ENCODE data around the gene EEF1A2. TPM values are rescaled to one million over a fixed set of nuclear protein-coding genes. Genes with fewer than 3 reads are reported as not detected.

Gene EEF1A2
- polyA plus RNA-seq, 12 donors: 241 to 1,389 (median 612) TPM

Other genes starting within 250 kb of the EEF1A2 start
- gene NKAIN4, start 244.6 kb downstream of the EEF1A2 start, polyA plus RNA-seq (ENCODE audit: insufficient read length in 12 of 12): 10 to 100 TPM in 11 of 12 donors, not detected in 1; 15.3 to 34.7 (median 26.2) TPM
- gene ARFGAP1, start 226.3 kb downstream of the EEF1A2 start, polyA plus RNA-seq (ENCODE audit: insufficient read length in 12 of 12): 100 to 1,000 TPM in 1 of 12 donors, 10 to 100 TPM in 10, not detected in 1; 60.2 to 117 (median 69.1) TPM
- gene COL20A1, start 205.9 kb downstream of the EEF1A2 start, polyA plus RNA-seq (ENCODE audit: insufficient read length in 12 of 12): 10 to 100 TPM in 2 of 12 donors, 1 to 10 TPM in 9, not detected in 1; 2.9 to 12.9 (median 4.7) TPM
- gene CHRNA4, start 137.7 kb downstream of the EEF1A2 start, polyA plus RNA-seq (ENCODE audit: insufficient read length in 12 of 12): 1 to 10 TPM in 6 of 12 donors, under 1 TPM in 4, not detected in 2; 0.22 to 2.5 (median 1.1) TPM
- 1 to 10 TPM in 11 of 12 donors, not detected in 1; 1.6 to 5.4 (median 2.9) TPM for gene KCNQ2, start 26.4 kb downstream of the EEF1A2 start, polyA plus RNA-seq (ENCODE audit: insufficient read length in 12 of 12)
- gene PPDPF, start 21.7 kb upstream of the EEF1A2 start, polyA plus RNA-seq (ENCODE audit: insufficient read length in 12 of 12): 1,000 to 10,000 TPM in 1 of 12 donors, 100 to 1,000 TPM in 11; 125 to 1,559 (median 193) TPM
- 1 to 10 TPM in 1 of 12 donors, under 1 TPM in 9, not detected in 2; 0.14 to 1.4 (median 0.35) TPM for gene PTK6, start 38.3 kb upstream of the EEF1A2 start, polyA plus RNA-seq (ENCODE audit: insufficient read length in 12 of 12)
- under 1 TPM in 1 of 12 donors, not detected in 11; 0.08 TPM for gene SRMS, start 48.7 kb upstream of the EEF1A2 start, polyA plus RNA-seq (ENCODE audit: insufficient read length in 12 of 12)
- gene FNDC11, start 55.1 kb upstream of the EEF1A2 start, polyA plus RNA-seq (ENCODE audit: insufficient read length in 12 of 12): under 1 TPM in 8 of 12 donors, not detected in 4; 0.07 to 0.81 (median 0.17) TPM
- gene HELZ2, start 75.2 kb upstream of the EEF1A2 start, polyA plus RNA-seq (ENCODE audit: insufficient read length in 12 of 12): 10 to 100 TPM in 3 of 12 donors, 1 to 10 TPM in 8, not detected in 1; 4.3 to 18.8 (median 6.4) TPM
- gene GMEB2, start 128.0 kb upstream of the EEF1A2 start, polyA plus RNA-seq (ENCODE audit: insufficient read length in 12 of 12): 10 to 100 TPM in 1 of 12 donors, 1 to 10 TPM in 10, not detected in 1; 5.8 to 11.0 (median 7.1) TPM
- 10 to 100 TPM in 9 of 12 donors, 1 to 10 TPM in 2, not detected in 1; 8.8 to 48.5 (median 11.5) TPM for gene STMN3, start 154.3 kb upstream of the EEF1A2 start, polyA plus RNA-seq (ENCODE audit: insufficient read length in 12 of 12)
- gene RTEL1, start 159.2 kb upstream of the EEF1A2 start, polyA plus RNA-seq (ENCODE audit: insufficient read length in 12 of 12): 10 to 100 TPM in 7 of 12 donors, 1 to 10 TPM in 4, not detected in 1; 8.2 to 18.1 (median 10.8) TPM
- gene TNFRSF6B, start 197.6 kb upstream of the EEF1A2 start, polyA plus RNA-seq (ENCODE audit: insufficient read length in 12 of 12): 1 to 10 TPM in 6 of 12 donors, under 1 TPM in 4, not detected in 2; 0.34 to 5.1 (median 1.3) TPM
- 10 to 100 TPM in 11 of 12 donors, not detected in 1; 21.0 to 29.5 (median 23.0) TPM for gene ARFRP1, start 208.9 kb upstream of the EEF1A2 start, polyA plus RNA-seq (ENCODE audit: insufficient read length in 12 of 12)
- gene ZGPAT, start 209.0 kb upstream of the EEF1A2 start, polyA plus RNA-seq (ENCODE audit: insufficient read length in 12 of 12): 10 to 100 TPM in 11 of 12 donors, not detected in 1; 10.3 to 44.2 (median 12.0) TPM
- gene LIME1, start 237.6 kb upstream of the EEF1A2 start, polyA plus RNA-seq (ENCODE audit: insufficient read length in 12 of 12): 10 to 100 TPM in 1 of 12 donors, 1 to 10 TPM in 10, not detected in 1; 1.9 to 11.8 (median 3.6) TPM
- 100 to 1,000 TPM in 8 of 12 donors, 10 to 100 TPM in 3, not detected in 1; 81.5 to 182 (median 102) TPM for gene SLC2A4RG, start 240.7 kb upstream of the EEF1A2 start, polyA plus RNA-seq (ENCODE audit: insufficient read length in 12 of 12)